GM23338 (cell line): ENCODE measurements around the gene ZC3H12C.

Source experiments
- EZH2 ChIP-seq: fragments of 200-600 bp; sonication (generic); IDR thresholded peaks from one replicate; pipeline ENCODE4 v1.8.0; 2017; ENCODE audit warnings: antibody characterized with exemption, mild to moderate bottlenecking, low read depth; ENCODE audit not compliant: unreplicated experiment
- EZH2phosphoT487 ChIP-seq: fragments of 200-600 bp; sonication (generic); IDR thresholded peaks from one replicate; pipeline ENCODE4 v1.8.1; 2018; ENCODE audit warnings: antibody characterized with exemption; ENCODE audit not compliant: unreplicated experiment
- JUNB ChIP-seq: IDR thresholded peaks from one replicate; pipeline ENCODE4 v1.6.1; 2016; ENCODE audit warnings: antibody characterized with exemption; ENCODE audit not compliant: unreplicated experiment
- POLR2AphosphoS5 ChIP-seq: IDR thresholded peaks from 2 replicates; pipeline ENCODE4 v1.6.1; 2016; ENCODE audit warnings: antibody characterized with exemption, low read depth
- ZNF114 ChIP-seq: fragments of 250-450 bp; sonication (Bioruptor Pico); IDR thresholded peaks from 2 replicates; pipeline ENCODE4 v1.5.0; 2020; ENCODE audit warnings: mild to moderate bottlenecking, moderate library complexity
- TF ChIP-seq, protein P1 (sequence below), 2 experiments: fragments of 200-600 bp in 1 of 2; sonication (generic) in 1 of 2; conservative IDR thresholded peaks; 2 replicates each; pipeline versions ENCODE4 v1.5.1 to v1.6.1; 2016 to 2017; ENCODE audit warnings: antibody characterized with exemption in 2 of 2, low read depth in 2 of 2, mild to moderate bottlenecking in 2 of 2, moderate library complexity in 1 of 2

DNA sequence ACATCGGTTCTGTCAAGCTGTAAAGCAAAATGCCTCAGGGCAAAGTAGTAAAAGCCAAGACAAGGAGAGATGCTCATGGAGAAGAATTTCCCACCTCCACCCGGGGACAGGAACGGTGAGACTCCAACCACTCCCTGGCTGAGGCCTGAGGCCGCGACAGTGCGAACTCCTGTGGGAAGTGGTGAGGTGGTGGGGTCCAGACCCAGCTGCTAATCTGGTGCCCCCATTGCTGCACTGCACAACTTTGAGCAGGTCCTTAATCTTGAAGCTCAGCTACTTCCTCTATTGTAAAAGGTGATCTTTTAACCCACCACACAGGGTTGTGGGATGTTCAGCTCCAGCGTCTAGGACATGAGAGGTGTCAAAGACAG is 83.9 kb downstream of the ZC3H12C start:
- TF ChIP-seq, protein P1, sequence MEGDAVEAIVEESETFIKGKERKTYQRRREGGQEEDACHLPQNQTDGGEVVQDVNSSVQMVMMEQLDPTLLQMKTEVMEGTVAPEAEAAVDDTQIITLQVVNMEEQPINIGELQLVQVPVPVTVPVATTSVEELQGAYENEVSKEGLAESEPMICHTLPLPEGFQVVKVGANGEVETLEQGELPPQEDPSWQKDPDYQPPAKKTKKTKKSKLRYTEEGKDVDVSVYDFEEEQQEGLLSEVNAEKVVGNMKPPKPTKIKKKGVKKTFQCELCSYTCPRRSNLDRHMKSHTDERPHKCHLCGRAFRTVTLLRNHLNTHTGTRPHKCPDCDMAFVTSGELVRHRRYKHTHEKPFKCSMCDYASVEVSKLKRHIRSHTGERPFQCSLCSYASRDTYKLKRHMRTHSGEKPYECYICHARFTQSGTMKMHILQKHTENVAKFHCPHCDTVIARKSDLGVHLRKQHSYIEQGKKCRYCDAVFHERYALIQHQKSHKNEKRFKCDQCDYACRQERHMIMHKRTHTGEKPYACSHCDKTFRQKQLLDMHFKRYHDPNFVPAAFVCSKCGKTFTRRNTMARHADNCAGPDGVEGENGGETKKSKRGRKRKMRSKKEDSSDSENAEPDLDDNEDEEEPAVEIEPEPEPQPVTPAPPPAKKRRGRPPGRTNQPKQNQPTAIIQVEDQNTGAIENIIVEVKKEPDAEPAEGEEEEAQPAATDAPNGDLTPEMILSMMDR (conservative IDR thresholded peaks at IDR 0.05; ENCODE audit: low read depth in 2 of 2), result no peak
- no peak for TF ChIP-seq EZH2
- no peak for TF ChIP-seq JUNB
- TF ChIP-seq ZNF114 (CRISPR knock-in tag), result no peak
- TF ChIP-seq EZH2phosphoT487, result no peak
- TF ChIP-seq POLR2AphosphoS5, result no peak
